SIG-M5 (cell line): ENCODE data around the gene PCGF3.
"Not testable (repeated sequence)": the region's sequence is repeated elsewhere in the genome, so short reads cannot be mapped to it uniquely, and the experiment has no call there.

ENCODE experiments used
- DNase-seq: peaks from one replicate; lab custom pipeline; 2025; lab: John Stamatoyannopoulos, UW

PCGF3 gene

DNA sequence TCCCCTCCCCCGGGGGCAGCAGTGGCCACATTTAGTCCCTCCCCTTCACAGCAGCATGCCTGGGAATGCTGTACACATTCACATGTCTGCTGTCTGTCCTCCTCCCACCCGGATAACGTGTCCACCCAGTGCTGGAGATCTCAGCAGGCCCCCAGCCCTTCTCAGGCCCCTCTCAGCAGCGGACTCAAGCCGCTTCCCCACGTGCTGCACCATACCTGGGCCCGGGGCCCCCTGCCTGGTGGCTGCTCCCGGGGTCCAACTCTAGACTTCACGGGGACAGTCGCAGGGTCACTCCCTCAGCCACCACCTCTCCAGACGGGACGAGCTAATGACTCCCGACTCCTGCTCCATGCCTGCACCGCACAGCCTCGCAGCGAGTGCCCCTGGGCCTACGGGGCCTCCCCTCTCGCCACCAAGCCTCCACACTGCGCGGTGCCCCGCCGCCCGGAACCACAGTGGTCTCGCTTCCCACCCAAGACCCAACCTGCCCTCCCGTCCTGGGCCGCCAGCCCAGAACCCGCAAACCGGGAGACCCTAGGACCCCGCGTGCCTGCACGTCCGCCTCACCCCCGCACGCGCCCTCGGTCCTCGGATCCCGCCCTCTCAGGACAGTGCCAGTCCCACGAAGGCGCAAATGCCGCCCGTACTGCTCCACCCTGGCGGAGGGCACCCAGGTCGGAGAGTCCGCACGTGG is 1.3 kb upstream of the PCGF3 start:
- DNase-seq: no peak

DNA sequence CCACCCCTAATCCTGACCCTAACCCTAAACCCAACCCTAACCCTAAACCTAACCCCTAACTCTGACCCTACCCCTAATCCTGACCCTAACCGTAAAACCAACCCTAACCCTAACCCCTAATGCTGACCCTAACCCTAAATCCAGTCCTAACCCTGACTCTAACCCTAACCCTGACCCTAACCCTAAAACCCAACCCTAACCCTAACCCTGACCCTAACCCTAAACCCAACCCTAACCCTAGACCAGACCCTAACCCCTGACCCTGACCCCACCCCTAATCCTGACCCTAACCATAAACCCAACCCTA is 708 bp upstream of the PCGF3 start:
- DNase-seq: no peak

DNA sequence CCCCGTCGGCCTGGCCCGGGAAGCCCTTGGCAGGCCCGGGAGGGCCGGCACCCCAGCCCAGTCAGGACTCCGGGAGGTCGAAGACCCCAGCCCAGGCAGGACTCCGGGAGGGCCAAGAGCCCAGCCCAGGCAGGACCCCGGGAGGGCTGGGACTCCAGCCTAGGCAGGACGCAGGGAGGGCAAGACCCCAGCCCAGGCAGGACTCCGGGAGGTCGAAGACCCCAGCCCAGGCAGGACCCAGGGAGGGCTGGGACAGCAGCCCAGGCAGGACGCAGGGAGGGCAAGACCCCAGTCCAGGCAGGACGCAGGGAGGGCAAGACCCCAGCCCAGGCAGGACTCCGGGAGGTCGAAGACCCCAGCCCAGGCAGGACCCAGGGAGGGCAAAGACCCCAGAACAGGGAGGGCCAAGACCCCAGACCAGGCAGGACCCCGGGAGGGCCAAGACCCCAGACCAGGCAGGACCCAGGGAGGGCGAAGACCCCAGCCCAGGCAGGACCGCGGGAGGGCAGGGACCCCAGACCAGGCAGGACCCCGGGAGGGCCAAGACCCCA is 526 bp downstream of the PCGF3 start:
- not testable (repeated sequence) for DNase-seq

DNA sequence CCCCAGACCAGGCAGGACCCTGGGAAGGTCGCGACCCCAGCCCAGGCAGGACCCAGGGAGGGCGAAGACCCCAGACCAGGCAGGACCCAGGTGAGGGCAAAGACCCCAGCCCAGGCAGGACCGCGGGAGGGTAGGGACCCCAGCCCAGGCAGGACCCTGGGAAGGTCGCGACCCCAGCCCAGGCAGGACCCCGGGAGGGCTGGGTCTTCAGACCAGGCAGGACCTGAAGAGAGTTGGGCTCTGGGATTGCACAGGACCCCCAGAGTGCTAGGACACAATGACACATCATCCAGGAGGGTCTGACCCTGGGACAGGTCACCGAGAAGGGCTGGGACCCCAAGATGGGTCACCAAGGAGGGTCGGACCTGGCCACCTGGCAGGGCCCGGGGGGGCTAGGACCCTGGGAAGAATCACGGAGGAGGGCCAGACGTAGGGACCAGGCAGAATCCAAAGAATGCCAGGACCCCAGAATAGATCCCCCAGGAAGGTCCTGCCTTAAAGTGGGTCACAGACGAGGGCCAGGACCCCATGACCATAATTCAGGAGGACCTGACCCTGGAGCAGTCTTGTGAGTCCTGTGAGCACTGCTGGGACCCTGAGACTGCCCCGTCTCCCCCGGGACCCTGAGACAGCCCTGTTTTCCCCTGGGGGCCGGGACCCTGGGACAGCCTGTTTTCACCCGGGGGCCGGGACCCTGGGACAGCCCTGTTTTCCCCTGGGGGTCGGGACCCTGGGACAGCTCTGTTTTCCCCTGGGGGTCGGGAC is 1.4 kb downstream of the PCGF3 start:
- no peak for DNase-seq

DNA sequence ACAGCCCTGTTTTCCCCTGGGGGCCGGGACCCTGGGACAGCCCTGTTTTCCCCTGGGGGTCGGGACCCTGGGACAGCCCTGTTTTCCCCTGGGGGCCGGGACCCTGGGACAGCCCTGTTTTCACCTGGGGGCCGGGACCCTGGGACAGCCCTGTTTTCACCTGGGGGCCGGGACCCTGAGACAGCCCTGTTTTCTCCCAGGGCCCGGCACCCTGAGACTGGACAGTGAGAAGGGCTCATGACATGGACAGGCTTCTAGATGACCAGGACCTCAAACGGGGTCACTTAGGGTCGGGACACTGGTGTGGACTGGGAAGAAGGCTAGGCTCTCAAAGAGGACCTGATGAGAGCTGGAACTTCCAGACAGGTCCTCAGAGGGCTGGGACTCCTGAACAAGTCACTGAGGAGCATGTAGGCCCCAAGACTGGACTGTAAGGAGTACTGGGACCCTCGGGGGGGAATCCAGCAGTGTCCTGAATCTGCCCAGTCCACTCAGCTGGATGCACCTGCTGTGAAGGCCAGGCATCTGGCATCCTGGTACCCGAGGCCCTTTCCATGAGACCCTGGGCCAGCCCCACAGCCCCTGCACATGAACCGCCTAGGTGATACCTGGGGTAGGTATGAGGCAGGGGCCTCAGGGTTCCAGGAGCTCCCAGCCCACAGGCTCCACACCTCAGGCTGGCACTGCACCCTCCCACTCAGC is 2.4 kb downstream of the PCGF3 start:
- DNase-seq: no peak

DNA sequence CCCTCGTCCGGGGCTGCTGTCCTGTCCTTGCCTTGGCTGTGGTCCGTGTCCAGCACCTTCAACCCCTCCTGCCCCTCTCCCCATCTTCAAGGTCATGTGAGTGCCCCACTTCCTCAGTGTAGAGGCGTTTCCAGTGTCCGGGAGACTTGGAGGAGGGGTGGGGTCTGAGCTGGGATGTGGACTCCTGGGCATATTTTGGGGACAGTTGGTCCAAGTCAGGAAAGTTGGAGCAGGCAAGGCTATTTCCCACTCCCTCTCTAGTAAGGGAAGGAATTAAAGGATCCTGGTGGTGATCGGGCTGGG is 3.0 kb downstream of the PCGF3 start:
- DNase-seq: no peak

DNA sequence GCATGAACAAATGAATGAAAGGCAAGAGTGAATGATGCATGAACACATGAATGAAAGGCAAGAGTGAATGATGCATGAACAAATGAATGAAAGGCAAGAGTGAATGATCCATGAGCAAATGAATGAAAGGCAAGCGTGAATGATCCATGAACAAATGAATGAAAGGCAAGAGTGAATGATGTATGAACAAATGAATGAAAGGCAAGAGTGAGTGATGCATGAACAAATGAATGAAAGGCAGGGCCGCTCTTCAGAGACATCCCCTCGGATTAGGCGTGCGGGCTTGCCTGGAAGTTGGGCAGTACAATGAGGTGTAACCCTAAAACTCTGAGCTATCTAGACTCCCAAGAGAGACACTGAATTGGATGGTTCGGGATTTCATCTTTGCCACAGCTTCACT is 3.7 kb downstream of the PCGF3 start:
- DNase-seq: no peak

DNA sequence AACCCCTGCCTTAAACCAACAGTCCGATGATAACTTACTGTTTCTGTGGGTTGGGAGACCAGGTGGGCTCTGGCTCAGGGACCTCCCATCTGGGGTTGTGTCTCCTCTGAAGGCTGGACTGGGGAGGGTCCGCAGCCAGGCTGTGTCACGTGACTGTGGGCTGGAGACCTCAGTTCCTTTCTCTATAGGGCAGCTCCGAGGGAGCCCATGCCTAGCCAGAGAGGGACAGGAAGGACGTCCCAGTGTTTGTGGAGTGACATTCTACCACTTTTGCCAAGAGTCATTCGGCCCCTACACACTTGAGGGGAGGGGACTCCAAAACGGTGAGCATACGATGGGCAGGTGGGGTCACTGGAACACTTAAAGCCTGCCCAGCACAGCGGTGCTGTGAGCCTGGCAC is 4.5 kb downstream of the PCGF3 start:
- no peak for DNase-seq

DNA sequence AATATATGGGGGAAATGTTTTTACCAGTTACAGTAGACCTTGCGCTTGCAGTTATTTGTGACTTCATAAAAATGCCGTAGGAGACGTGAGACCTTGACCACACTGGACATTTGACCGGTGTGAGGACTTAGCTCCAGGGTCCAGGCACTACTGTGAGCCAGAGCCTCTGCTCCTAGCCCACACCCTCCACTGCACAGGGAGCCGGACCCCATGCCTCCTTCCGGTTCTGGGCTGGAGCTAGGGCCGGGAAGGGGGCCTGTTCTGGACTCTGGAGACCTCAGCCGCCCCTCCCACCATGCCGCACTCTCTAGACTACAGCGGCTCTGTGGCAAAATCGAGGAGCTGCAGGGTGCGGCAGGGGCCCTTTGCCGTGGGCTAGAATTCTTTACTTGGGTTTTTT is 5.3 kb downstream of the PCGF3 start:
- DNase-seq: no peak

DNA sequence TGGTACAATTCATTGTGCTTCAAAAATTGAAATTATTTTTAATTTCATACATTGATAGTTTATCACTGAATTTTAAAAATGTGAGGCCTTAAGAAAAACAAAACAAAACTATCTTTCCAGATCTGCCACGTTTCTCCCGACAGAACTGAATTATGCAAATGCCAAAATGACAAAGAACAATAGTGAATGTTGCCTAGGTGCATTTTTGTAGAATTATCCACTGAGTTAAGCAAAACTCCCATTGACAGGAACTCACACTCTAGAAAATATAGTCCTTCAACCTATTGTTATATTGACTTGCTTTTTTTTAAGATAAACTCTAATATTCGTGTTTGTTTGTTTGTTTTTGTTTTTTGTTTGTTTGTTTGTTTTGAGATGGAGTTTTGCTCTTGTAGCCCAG is 6.5 kb downstream of the PCGF3 start:
- DNase-seq: no peak

DNA sequence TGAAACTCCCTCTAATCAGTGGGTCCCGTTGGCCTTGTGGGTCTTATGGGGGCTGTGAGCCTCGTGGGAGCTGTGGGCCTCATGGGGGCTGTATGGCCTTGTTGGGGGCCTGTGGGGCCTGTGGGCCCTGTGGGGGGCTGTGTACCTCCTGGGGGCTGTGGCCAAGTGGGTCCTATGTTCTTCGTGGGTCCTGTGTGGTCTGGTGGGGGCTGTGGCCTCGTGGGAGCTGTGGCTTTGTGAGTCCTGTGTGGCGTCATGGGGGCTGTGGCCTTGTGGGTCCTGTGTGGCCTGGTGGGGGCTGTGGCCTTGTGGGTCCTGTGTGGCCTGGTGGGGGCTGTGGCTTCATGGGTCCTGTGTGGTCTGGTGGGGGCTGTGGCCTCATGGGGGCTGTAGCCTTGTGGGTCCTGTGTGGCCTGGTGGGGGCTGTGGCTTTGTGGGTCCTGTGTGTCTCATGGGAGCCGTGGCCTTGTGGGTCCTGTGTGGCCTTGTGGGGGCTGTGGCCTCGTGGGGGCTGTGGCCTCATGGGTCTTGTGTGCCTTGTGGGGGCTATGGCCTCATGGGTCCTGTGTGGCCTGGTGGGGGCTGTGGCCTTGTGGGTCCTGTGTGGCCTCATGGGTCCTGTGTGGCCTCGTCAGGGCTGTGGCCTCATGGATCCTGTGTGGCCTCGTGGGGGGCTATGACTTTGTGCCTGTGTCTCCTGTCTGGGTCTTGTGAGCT is 7.4 kb downstream of the PCGF3 start:
- no peak for DNase-seq

DNA sequence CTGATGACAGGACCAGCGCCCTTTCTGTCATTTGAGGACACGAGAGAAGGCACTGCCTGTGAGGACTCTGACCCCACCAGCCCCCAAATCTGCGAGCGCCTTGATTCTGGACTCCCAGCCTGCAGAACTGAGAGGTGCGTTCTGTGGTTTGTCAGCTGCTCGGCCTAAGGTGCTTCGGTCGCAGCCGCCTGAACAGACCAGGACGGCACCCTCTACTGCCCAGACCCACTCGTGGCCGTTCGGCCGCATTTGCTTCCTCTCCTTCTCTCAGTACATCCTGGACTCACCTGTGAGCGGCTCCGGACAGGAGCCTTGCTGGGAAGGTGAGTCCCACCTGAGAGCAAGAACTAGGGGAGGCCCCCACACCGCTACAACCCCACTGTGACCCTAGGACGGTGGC is 8.5 kb downstream of the PCGF3 start:
- DNase-seq: no peak

DNA sequence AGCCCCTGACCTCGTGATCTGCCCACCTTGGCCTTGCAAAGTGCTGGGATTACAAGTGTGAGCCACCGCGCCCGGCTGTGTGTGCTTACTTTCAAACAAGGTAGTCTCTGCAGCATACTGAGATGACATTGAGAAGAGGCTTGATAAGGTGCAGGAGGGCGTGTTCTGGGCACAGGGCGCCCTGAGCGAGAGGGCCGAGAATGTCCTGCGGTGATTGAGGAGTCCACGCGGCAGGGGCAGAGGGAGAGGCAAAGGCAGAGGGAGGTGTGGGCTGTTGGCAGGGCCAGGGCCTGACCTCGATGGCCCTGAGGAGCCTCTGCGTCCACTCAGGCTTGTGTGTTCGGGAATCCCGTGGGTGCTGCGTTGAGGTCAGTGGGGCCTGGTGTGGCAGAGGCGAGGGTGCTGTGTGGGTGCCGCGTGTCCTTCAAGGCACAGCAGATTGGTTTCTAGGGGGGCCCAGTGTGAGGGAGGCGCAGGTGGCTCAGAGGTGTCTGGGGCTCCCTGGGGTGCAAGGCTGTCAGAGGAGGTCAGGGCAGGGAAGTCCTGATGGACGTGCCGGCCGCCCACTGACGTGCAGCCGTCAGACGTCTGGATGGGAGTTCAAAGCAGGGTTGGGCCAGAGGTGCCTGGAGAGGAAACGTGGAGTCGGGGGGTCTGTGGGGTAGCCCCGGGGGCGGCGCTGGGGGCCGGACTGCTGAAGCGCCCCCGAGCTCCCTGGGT is 12.1 kb downstream of the PCGF3 start:
- DNase-seq: no peak

DNA sequence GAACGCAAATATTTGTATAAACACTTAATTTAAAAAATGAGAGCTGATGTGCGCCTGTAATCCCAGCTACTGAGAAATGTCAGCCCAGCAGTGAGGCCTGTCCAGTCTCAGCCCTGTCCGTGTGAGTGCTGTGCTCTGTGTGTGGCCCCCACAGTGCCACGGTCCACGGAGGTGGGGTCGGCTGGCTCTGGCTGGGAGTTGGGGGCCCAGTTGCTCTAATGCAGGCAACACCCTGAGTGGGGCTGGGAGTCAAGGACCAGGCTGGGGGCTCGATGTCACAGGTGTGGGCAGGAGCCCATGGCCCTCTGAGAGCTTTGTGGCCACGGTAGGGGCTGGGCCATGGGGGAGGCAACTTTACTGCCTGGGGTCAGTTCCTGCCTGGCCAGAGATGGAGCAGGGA is 12.8 kb downstream of the PCGF3 start:
- DNase-seq: no peak

DNA sequence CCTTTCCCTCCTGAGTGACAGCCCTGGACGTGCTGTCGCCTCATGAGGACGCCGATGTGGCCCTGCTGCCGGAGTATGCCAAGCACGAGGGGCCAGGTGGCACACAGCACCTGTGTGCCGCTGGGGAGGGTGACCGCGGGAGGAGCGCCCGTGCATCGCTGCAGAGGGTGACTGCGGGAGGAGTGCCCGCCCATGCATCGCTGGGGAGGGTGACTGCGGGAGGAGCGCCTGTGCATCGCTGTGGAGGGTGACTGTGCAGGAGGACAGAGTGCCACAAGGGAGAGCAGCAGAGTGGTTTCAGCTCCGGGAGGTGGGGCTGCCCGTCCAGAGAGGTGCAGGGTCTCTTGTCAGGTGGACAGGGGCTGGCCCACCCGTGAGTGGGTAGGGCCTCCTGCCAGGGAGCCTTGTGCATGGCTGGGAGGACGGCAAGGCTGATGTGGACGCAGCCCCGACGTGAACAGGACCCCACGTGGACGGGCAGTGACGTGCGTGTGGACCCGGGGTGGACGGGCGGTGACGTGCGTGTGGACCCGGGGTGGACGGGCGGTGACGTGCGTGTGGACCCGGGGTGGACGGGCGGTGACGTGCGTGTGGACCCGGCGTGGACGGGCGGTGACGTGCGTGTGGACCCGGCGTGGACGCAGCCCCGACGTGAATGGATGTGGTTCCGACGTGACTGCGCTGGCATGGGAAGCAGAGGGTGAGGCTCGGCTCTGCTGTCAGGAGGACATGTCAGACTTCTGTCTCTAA is 14.7 kb downstream of the PCGF3 start:
- DNase-seq: no peak

DNA sequence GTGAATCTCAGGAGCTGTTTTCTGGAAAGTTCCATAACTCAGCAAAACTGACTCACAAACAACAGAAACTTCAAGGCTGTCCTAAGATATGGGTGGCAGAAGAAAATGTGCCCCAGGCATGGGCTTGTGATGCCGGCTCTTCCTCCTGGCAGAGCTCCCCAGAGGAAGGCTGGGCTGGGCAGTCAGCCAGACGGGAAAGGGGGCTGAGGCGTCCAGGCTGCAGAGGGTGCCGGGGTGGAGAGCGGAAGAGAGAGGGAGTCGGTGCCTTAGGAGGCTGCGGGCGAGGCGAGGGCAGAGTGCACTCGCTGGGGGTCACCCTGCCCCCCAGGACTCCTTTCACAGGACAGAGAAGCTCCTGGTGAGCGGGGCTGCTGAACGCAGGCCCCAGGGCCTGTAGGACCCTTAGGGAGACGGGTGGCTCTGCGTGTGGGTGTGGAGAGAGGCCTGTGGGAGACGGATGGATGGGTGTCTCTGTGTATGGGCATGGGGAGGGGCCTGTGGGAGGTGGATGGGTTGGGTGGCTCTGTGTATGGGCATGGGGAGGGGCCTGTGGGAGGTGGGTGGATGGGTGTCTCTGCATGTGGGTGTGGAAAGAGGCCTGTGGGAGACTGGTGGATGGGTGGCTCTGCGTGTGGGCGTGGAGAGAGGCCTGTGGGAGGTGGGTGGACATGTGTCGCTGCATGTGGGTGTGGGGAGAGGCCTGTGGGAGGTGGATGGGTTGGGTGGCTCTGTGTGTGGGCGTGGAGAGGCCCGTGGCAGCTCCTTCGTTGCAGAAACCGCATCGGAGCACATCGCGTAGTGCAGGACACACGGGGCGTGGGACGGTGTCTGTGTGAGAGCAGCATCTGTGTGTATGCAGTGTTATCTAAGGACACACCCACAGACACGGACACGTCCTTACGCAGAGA is 15.9 kb downstream of the PCGF3 start:
- DNase-seq: no peak

DNA sequence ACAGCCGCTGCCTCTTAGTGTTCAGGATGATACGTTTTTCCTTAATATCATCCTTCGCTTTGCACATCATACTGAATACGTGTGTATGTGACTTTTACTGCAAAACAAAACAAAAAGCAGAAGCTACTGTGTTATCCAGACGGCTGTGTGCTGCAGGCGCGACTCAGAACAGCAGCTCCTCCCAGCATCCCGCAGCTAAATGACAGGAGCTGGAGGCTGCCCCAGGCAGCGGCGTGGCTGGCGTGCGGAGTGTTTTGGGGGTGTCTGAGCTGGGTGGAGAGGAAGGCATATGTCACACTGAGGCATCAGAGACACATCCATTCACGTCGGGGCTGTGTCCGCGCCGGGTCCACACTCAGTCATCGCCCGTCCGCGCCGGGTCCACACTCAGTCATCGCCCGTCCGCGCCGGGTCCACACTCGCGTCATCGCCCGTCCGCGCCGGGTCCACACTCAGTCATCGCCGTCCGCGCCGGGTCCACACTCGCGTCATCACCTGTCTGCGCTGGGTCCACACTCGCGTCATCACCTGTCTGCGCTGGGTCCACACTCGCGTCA is 16.6 kb downstream of the PCGF3 start:
- no peak for DNase-seq

DNA sequence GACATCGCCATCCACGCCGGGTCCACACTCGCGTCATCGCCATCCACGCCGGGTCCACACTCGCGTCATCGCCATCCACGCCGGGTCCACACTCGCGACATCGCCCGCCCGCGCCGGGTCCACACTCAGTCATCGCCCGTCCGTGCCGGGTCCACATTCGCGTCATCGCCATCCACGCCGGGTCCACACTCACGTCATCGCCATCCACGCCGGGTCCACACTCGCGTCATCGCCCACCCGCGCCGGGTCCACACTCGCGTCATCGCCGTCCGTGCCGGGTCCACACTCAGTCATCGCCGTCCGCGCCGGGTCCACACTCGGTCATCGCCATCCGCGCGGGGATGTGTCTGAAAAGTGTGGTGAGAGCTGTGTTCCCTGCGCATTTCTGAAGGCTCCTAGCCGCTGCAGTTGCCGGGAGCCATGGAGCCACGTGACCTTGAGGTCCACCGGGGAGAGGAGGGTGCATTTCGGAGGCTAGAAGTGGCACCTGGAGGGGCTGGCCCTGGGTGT is 17.3 kb downstream of the PCGF3 start:
- DNase-seq: no peak

DNA sequence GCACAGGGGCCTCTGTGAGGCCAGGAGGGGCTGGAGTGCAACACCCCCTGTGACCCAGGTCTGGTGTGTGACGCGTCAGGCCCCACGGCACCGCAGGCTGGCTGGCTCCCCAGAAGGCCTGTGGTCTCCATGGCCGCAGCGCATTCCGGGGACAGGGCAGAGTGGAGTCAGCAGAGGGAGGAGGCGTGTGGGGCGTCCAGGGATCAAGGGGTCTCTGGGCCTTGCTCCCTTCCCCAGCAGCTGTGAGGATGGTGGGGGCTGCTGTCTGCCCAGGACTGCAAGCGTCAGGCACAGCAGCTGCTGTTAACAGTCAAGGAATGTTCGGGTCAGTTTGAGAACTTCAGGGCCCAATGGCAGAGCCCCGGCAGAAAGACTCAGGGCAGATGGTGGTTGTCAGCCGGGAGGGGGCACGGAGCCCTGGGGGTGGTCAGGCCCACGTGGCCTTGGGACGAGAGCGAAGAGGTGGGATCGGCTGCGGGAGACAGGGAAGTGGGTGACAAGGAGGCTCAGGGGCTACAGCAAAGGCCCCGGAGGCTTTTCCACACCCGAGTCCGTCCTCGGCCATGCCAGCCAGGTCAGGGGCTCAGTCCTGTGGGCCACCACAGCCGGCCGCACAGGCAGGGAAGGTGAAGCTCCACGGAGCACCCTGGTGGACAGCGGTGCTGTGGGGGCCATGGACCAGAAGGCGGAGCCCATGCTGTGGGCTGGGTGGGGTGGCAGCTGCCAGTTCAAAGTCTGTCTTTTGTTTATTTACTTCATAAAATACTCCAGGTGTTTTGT is 18.3 kb downstream of the PCGF3 start:
- DNase-seq: no peak
